MM.1S (cell line): ENCODE results near the gene PRKAR1B.

Experiments
- CTCF ChIP-seq: fragments of 300-600 bp; sonication (generic); IDR thresholded peaks from 2 replicates; pipeline ENCODE4 v1.5.1; 2016; ENCODE audit warnings: antibody characterized with exemption, low read length, mixed read lengths
- EZH2 ChIP-seq: fragments of 300-600 bp; sonication (generic); optimal IDR thresholded peaks from 2 replicates; pipeline ENCODE3; 2017; ENCODE audit warnings: low read depth, mild to moderate bottlenecking, antibody characterized with exemption, low read length, mixed read lengths

- TF ChIP-seq CTCF (no peak), EZH2 (no peak)
Observed at GRCh38 chr7:727104-727805, at the start of gene PRKAR1B.
